ENCODE results near the gene NOB1.
"Not testable (repeated sequence)": the region's sequence is repeated elsewhere in the genome, so short reads cannot be mapped to it uniquely, and the experiment has no call there.

NOB1 gene

DNA sequence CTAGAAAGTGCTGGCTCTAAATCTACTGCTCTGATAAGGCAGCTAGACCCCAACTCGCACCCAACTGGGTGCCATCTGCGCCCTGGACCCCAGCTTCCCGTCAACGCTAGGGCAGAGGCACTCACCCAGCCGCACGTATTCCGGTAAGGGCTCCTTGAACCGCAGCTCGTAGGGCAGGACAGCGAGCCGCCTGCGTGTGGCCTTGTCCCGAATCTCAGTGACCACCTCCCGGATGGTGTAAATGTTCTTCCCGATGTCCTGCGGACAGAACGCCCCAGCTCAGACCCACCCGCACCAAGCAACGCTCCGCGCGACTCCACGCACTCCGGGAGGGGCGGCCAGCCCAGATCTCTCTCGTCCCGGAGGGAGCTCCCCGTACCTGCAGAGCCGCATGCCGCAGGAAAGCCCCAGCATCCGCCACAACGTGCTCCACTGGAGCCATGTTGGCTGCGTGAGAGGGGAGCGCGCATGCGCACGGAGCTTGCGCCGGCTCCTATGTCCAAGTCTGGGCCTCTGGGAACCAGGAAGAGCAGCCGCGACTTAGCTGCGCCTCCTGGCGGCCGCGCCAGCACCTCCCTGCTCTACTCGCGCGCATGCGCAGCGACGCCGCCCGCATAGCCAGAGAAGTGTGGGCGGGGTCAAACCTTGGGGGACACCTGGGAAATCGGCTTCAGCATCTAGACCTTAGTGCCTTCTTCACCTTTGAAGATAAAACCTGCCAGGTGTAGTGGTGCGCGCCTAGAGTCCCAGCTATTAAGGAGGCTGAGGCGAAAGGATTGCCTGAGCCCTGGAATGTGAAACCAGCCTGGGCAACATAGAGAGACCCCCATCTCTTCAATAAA is at the start of gene NOB1:
NOB1 (minus strand) TSS at position 458 of the 842 bp plus-strand sequence; CDS start at position 442, 16 bp downstream.
- TF ChIP-seq, protein P1, sequence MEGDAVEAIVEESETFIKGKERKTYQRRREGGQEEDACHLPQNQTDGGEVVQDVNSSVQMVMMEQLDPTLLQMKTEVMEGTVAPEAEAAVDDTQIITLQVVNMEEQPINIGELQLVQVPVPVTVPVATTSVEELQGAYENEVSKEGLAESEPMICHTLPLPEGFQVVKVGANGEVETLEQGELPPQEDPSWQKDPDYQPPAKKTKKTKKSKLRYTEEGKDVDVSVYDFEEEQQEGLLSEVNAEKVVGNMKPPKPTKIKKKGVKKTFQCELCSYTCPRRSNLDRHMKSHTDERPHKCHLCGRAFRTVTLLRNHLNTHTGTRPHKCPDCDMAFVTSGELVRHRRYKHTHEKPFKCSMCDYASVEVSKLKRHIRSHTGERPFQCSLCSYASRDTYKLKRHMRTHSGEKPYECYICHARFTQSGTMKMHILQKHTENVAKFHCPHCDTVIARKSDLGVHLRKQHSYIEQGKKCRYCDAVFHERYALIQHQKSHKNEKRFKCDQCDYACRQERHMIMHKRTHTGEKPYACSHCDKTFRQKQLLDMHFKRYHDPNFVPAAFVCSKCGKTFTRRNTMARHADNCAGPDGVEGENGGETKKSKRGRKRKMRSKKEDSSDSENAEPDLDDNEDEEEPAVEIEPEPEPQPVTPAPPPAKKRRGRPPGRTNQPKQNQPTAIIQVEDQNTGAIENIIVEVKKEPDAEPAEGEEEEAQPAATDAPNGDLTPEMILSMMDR (IDR thresholded peaks at IDR 0.05; ENCODE audit: extremely low read depth, missing control alignments): peak; percentile 97
- peak; percentile 92 for DNase-seq (ENCODE audit: low spot score)

DNA sequence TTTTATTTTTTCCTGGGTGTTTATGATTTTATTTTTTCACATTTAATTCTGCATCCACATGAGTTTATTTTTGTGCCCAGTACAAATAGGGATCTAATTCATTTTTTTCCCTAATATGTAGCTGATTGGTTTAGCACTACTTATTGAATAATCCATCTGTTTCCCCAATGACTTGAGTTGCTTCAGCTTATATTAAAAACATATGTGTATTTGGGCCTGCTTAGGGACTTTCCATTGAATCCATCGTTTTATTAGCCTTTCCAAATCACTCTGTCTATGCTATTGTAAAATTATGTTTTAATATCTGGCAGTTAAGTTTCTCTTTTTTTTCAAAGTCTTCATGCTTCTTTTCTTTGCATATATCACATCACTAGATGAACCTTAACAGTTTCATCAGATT is 49.6 kb upstream of the NOB1 start:
- no peak for DNase-seq (ENCODE audit: low spot score)
- TF ChIP-seq, protein P1 (IDR thresholded peaks at IDR 0.05; ENCODE audit: extremely low read depth, missing control alignments): no peak

DNA sequence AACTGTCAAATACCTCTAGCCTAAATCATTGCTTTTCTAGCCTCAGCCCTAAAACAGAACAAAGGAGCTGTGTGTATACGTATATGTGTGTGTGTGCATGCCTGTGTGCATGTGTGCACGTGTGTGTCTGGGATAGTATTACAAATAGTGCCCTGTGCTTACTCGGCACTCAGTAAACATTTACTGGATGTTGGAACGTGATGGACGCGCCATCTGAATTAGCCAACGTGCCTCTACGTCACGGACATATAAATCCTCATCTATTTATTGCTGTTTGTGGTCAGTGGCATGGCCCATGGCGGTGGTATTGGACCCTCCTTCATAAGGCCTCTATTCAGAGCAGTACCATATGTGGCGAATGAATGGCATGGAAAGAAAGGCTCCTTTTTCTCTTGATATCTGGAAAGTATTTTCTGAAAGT is 44.9 kb upstream of the NOB1 start:
- DNase-seq (ENCODE audit: low spot score): no peak
- TF ChIP-seq, protein P1 (IDR thresholded peaks at IDR 0.05; ENCODE audit: extremely low read depth, missing control alignments): no peak

DNA sequence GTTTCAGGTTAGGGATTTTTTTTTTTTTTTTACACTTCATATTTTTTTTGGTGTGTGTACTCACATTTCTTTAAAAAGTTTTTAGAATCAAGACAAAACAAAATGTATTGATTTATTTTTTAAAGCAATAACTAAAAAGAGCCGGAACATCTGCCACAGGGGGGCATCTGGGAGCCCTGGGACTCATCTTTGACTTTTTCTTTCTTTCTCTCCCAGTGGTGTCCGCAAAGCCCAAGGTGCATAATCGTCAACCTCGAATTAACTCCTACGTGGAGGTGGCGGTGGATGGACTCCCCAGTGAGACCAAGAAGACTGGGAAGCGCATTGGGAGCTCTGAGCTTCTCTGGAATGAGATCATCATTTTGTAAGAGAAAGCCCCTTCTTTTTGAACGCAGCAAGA is 43.7 kb upstream of the NOB1 start:
- DNase-seq (ENCODE audit: low spot score): no peak
- TF ChIP-seq, protein P1 (IDR thresholded peaks at IDR 0.05; ENCODE audit: extremely low read depth, missing control alignments): no peak

GRCh38 chr16:69796285-69797118 is 41.8 kb upstream of the NOB1 start:
- TF ChIP-seq, protein P1 (IDR thresholded peaks at IDR 0.05; ENCODE audit: extremely low read depth, missing control alignments): peak; percentile 59
- DNase-seq (ENCODE audit: low spot score): peak; percentile 56

- DNase-seq (ENCODE audit: low spot score): no peak
- TF ChIP-seq, protein P1 (IDR thresholded peaks at IDR 0.05; ENCODE audit: extremely low read depth, missing control alignments): no peak
These were observed 39.8 kb upstream of the NOB1 start for GRCh38 chr16:69794486-69794885.

- TF ChIP-seq, protein P1 (IDR thresholded peaks at IDR 0.05; ENCODE audit: extremely low read depth, missing control alignments): no peak
- no peak for DNase-seq (ENCODE audit: low spot score)
These were observed 38.8 kb upstream of the NOB1 start for GRCh38 chr16:69793526-69793925.

GRCh38 chr16:69791391-69791847 is 36.7 kb upstream of the NOB1 start:
- not testable (repeated sequence) for DNase-seq (ENCODE audit: low spot score)
